Breast epithelium (tissue), 3 donors: ENCODE results near the gene TMEM161B.

Experiments
- CTCF ChIP-seq, 3 donors: fragments of 450-650 bp; IDR thresholded peaks; one replicate each; pipeline ENCODE4 v1.5.1; 2016 to 2017; ENCODE audit warnings: antibody characterized with exemption in 3 of 3, mild to moderate bottlenecking in 3 of 3, moderate library complexity in 3 of 3
- POLR2A ChIP-seq: fragments of 450-650 bp; IDR thresholded peaks from one replicate; pipeline ENCODE4 v1.6.1; 2016; ENCODE audit warnings: antibody characterized with exemption, mild to moderate bottlenecking, moderate library complexity
- POLR2AphosphoS5 ChIP-seq, 3 donors: sonication (generic); formaldehyde crosslinking; IDR thresholded peaks; one replicate each; pipeline ENCODE4 v1.6.1; 2017; ENCODE audit warnings: antibody characterized with exemption in 3 of 3

GRCh38 chr5:88245241-88245892, 23.3 kb downstream of the TMEM161B start:
- TF ChIP-seq CTCF (IDR thresholded peaks at IDR 0.05) (no peak), POLR2A (no peak), POLR2AphosphoS5 (IDR thresholded peaks at IDR 0.05) (no peak)
